Body of pancreas (tissue), 4 donors: ENCODE data around the gene CYP4X1. TPM values are rescaled to one million over a fixed set of nuclear protein-coding genes. Genes with fewer than 3 reads are reported as not detected.
"Not testable (repeated sequence)": the region's sequence is repeated elsewhere in the genome, so short reads cannot be mapped to it uniquely, and the experiment has no call there.

ENCODE experiments used
- ATAC-seq: fragments of 150-250 bp; one replicate; pipeline ENCODE4 v1.9.1; 2016
- DNase-seq, 4 donors: peaks; one replicate each; pipeline ENCODE4 v3.0.0-alpha.2; 2019
- H3K27ac ChIP-seq, 4 donors: fragments of 200-600 bp; sonication (generic); 1 replicate in 3 of 4; 2 replicates in 1 of 4; pipeline versions ENCODE4 v1.5.1 to v1.6.1; 2016 to 2019; ENCODE audit warnings: mild to moderate bottlenecking in 1 of 4, mixed read lengths in 1 of 4, moderate library complexity in 1 of 4
- H3K27me3 ChIP-seq, 2 donors: fragments of 200-600 bp; sonication (generic); one replicate each; pipeline ENCODE4 v1.6.0; 2016; ENCODE audit warnings: mild to moderate bottlenecking in 1 of 2
- H3K36me3 ChIP-seq, 2 donors: fragments of 200-600 bp; sonication (generic); replicated peaks in 1 of 2; 2 replicates each; pipeline ENCODE4 v1.5.1; 2016; ENCODE audit warnings: low read depth in 2 of 2; ENCODE audit not compliant: insufficient read depth in 1 of 2
- H3K4me1 ChIP-seq: fragments of 200-600 bp; sonication (generic); one replicate; pipeline ENCODE4 v1.6.0; 2016
- H3K4me3 ChIP-seq, 2 donors: fragments of 200-600 bp; sonication (generic); 1 replicate in 1 of 2; 2 replicates in 1 of 2; pipeline ENCODE4 v1.5.1; 2016 to 2019
- H3K9me3 ChIP-seq, 3 donors: fragments of 200-600 bp; sonication (generic); 1 replicate in 2 of 3; 2 replicates in 1 of 3; pipeline ENCODE4 v1.5.1; 2016
- CTCF ChIP-seq, 7 experiments: fragments of 450-650 bp in 4 of 7; fragments of 200-600 bp in 3 of 7; sonication (generic) in 3 of 7; IDR thresholded peaks; one replicate each; pipeline ENCODE4 v1.5.1; 2016 to 2019; ENCODE audit warnings: antibody characterized with exemption in 7 of 7
- POLR2A ChIP-seq, 3 donors: fragments of 450-650 bp; IDR thresholded peaks; one replicate each; pipeline ENCODE4 v1.6.1; 2016; ENCODE audit warnings: antibody characterized with exemption in 3 of 3, mild to moderate bottlenecking in 2 of 3
- WGBS, 2 donors: methylation state at CpG; one replicate each; pipeline ENCODE4 v1.1.5; 2017; 5-methylcytosine and 5-hydroxymethylcytosine counted together
- intact Hi-C: fragments of 100-400 bp; cut with DNase I; formaldehyde crosslinking; loops from one replicate; pipeline ENCODE4 v1.15.1; 2023
- total RNA-seq, 2 donors: library from RNA; depleted of rRNA; stranded (reverse); fragments of >200 nt; gene quantifications; one replicate each; pipeline ENCODE4 v1.1.0, GENCODE V29; 2016

Gene CYP4X1
- total RNA-seq, 2 donors from 2014 or later: 1.8 to 14.2 TPM

DNA sequence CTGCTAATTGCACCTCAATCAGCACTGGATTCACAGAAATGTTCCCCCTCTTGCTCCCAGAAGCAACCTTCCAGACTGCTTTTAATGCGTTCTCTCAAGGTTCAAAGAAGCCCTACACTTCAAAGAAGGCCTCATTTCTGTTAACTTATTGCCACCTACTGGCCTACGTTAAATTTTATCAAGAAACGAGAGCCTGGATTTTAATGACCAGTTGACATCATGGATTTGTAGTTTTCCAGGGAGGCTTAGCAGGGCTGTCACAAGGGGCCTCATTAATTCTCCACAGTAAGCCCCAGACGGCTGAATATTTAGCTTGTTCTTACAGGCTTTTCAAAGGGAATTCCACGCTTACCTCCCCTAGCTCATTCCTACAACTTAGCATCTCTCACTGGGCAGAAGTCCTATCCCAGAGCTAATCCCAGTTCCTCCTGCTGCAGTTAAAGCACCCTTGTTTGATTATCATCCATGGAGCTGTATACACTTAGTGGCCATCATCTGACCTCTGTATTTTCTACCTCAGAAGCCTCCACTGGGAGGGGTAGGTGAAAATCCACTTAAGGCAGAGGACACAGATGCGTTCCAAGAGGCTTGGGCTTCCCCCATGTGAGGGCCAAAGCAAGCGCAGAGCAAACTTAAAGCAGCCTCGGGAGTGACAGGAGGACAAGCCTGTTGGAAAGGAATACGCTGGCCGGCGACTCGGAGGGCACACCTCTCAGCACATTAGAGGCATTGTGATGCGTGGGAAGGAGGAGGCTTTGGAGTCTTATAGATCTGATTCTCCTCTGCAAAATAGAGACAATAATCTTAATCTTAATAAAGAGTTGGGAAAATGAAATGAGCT, 32.2 kb upstream of the CYP4X1 start:
- TF ChIP-seq CTCF (IDR thresholded peaks at IDR 0.05) (peak in 6 of 7 experiments; percentile 11 to 66 (median 47)), POLR2A (IDR thresholded peaks at IDR 0.05) (no peak)
- no peaks in the 10 kb centered on the region for H3K9me3 ChIP-seq
- intact Hi-C loops: no loop called here

GRCh38 chr1:46996659-46997281, 26.7 kb upstream of the CYP4X1 start:
- TF ChIP-seq CTCF (IDR thresholded peaks at IDR 0.05): no peak
- no peak for TF ChIP-seq POLR2A (IDR thresholded peaks at IDR 0.05)
- H3K27ac ChIP-seq: no peak overlapping the region
- H3K4me1 ChIP-seq: no peaks in the 10 kb centered on the region
- H3K36me3 ChIP-seq: no peaks in the 10 kb centered on the region
- no peak overlapping the region for H3K4me3 ChIP-seq
- WGBS, 2 donors: 29 to 43% methylated on average over 3 of the region's 3 CpGs
- intact Hi-C loops: no loop called here
- H3K27me3 ChIP-seq: no peaks in the 10 kb centered on the region
- DNase-seq (no peak), ATAC-seq (no peak)
- no peaks in the 10 kb centered on the region for H3K9me3 ChIP-seq

More for the DNA sequence above, 32.2 kb upstream of the CYP4X1 start:
- Histone ChIP-seq H3K4me3 (no peak overlapping the region), H3K27ac (no peak overlapping the region), H3K4me1 (no peaks in the 10 kb centered on the region), H3K27me3 (no peaks in the 10 kb centered on the region), H3K36me3 (no peaks in the 10 kb centered on the region)
- ATAC-seq (peak; percentile 50), DNase-seq (no peak)
- 23 to 32% methylated on average over 13 of the region's 13 CpGs for WGBS, 2 donors

DNA sequence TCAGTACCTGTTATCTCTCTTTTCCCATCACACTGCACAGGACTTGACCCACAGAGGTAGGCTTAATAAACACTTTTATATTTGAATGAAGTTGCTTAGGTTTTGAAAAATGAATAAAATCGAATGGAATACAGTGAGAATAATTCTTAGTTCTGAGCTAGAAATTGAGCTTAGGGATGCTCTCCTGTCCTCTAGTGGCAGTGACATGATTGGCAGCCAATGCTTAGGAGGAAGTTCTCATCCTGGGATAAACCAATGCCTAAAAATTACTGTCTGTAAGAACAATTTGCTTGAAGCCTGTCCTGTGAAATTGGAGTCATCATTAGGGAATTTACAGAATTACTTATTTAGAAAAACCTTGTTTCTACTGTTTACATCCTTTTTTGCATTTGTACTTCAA, 21.3 kb upstream of the CYP4X1 start:
- H3K27ac ChIP-seq: no peak overlapping the region
- WGBS, 2 donors: 7 to 24% methylated on average over 1 of the region's 1 CpG
- no peak overlapping the region for H3K4me3 ChIP-seq
- H3K4me1 ChIP-seq: no peaks in the 10 kb centered on the region
- no peaks in the 10 kb centered on the region for H3K27me3 ChIP-seq
- ATAC-seq (no peak), DNase-seq (no peak)
- peak in 1 of 7 experiments; percentile 12 for TF ChIP-seq CTCF (IDR thresholded peaks at IDR 0.05)
- no peak for TF ChIP-seq POLR2A (IDR thresholded peaks at IDR 0.05)
- no peaks in the 10 kb centered on the region for H3K36me3 ChIP-seq
- intact Hi-C loops: no loop called here
- no peaks in the 10 kb centered on the region for H3K9me3 ChIP-seq

- ATAC-seq: no peak
- no peaks in the 10 kb centered on the region for H3K4me1 ChIP-seq
- H3K27me3 ChIP-seq: no peaks in the 10 kb centered on the region
- TF ChIP-seq CTCF (IDR thresholded peaks at IDR 0.05): no peak
- no peak for TF ChIP-seq POLR2A (IDR thresholded peaks at IDR 0.05)
- no peak for DNase-seq
- no peak overlapping the region for H3K4me3 ChIP-seq
- no peaks in the 10 kb centered on the region for H3K36me3 ChIP-seq
- intact Hi-C loops: no loop called here
- H3K27ac ChIP-seq: no peak overlapping the region
- H3K9me3 ChIP-seq: no peaks in the 10 kb centered on the region
- 72% methylated on average over 5 of the region's 5 CpGs for WGBS, 2 donors
These were observed 19.5 kb upstream of the CYP4X1 start for GRCh38 chr1:47003896-47004403.

DNA sequence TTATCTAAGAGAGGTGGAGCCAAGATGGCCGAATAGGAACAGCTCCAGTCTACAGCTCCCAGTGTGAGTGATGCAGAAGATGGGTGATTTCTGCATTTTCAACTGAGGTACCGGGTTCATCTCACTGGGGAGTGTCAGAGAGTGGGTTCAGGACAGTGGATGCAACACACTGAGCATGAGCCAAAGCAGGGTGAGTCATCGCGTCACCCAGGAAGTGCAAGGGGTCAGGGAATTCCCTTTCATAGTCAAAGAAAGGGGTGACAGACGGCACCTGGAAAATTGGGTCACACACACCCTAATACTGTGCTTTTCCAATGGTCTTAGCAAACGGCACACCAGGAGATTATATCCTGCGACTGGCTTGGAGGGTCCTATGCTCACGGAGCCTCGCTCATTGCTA, 17.0 kb upstream of the CYP4X1 start:
- H3K4me1 ChIP-seq, ATAC-seq, H3K27me3 ChIP-seq, intact Hi-C loops, H3K9me3 ChIP-seq, DNase-seq, H3K4me3 ChIP-seq, H3K27ac ChIP-seq, H3K36me3 ChIP-seq: not testable (repeated sequence)
- 80 to 83% methylated on average over 9 of the region's 9 CpGs for WGBS, 2 donors
